Transverse colon (tissue), 3 donors: ENCODE data around the gene FOXP4.

Source experiments
- CTCF ChIP-seq, 5 experiments: fragments of 200-600 bp in 3 of 5; fragments of 450-650 bp in 2 of 5; sonication (generic) in 3 of 5; IDR thresholded peaks; 1 replicate in 2 of 5; 2 replicates in 3 of 5; pipeline ENCODE4 v1.5.1; 2016 to 2017; ENCODE audit warnings: antibody characterized with exemption in 5 of 5, inconsistent platforms in 3 of 5, mild to moderate bottlenecking in 2 of 5, moderate library complexity in 1 of 5
- POLR2A ChIP-seq: fragments of 450-650 bp; IDR thresholded peaks from one replicate; pipeline ENCODE4 v1.6.1; 2016; ENCODE audit warnings: antibody characterized with exemption, mild to moderate bottlenecking, moderate library complexity

GRCh38 chr6:41530476-41530875 lies 15.7 kb upstream of the FOXP4 start:
- no peak for TF ChIP-seq CTCF (IDR thresholded peaks at IDR 0.05)
- no peak for TF ChIP-seq POLR2A
